CD4-positive, alpha-beta T cell (primary cell): Measurements from ENCODE around the gene DNAJC7. TPM values are rescaled to one million over a fixed set of nuclear protein-coding genes. Genes with fewer than 3 reads are reported as not detected.
A peak's percentile ranks its signal among the peaks of the same experiment; 100 is the strongest.

Source experiments
- ATAC-seq: fragments of 200-7000 bp; cut with Tn5 transposase; one replicate; pipeline ENCODE4 v1.10.0; 2022; ENCODE audit warnings: mild to moderate bottlenecking; ENCODE audit not compliant: poor library complexity
- CTCF ChIA-PET: fragments of 350-600 bp; sonication (Branson Sonifier 250); formaldehyde crosslinking; loops from one replicate; lab custom pipeline; 2021; ENCODE audit warnings: antibody characterized with exemption, inconsistent platforms; lab: Charles Lee
- POLR2A ChIA-PET: fragments of 350-600 bp; sonication (Branson Sonifier 250); formaldehyde crosslinking; loops from one replicate; lab custom pipeline; 2021; ENCODE audit warnings: antibody characterized with exemption, inconsistent platforms; lab: Charles Lee
- DNase-seq, 14 experiments: peaks; one replicate each; pipeline ENCODE4 v3.0.0-alpha.2; 2013 to 2020; ENCODE audit warnings: mixed read lengths in 2 of 14
- H3K27ac ChIP-seq, 2 donors: one replicate each; pipeline versions ENCODE4 v1.5.1 to v1.7.0; 2013; ENCODE audit warnings: low read length in 2 of 2, low read depth in 1 of 2, mild to moderate bottlenecking in 1 of 2
- H3K27me3 ChIP-seq, 2 experiments: 1 replicate in 1 of 2; 2 replicates in 1 of 2; pipeline versions ENCODE4 v1.6.1 to v1.7.0; 2013; ENCODE audit warnings: low read length in 2 of 2, control low read depth in 1 of 2, mild to moderate bottlenecking in 1 of 2, moderate library complexity in 1 of 2; ENCODE audit not compliant: insufficient read depth in 2 of 2, control insufficient read depth in 1 of 2
- H3K36me3 ChIP-seq: one replicate; pipeline ENCODE4 v1.6.1; 2013; ENCODE audit warnings: low read length, control low read depth; ENCODE audit not compliant: insufficient read depth
- H3K4me1 ChIP-seq: one replicate; pipeline ENCODE4 v1.6.1; 2013; ENCODE audit warnings: low read length, control low read depth; ENCODE audit not compliant: insufficient read depth
- H3K4me3 ChIP-seq: one replicate; pipeline ENCODE4 v1.5.1; 2013; ENCODE audit warnings: mild to moderate bottlenecking, low read length, moderate library complexity
- H3K9me3 ChIP-seq, 2 experiments: 1 replicate in 1 of 2; 2 replicates in 1 of 2; pipeline versions ENCODE4 v1.6.1 to v1.7.0; 2013; ENCODE audit warnings: low read length in 2 of 2, mild to moderate bottlenecking in 2 of 2, control low read depth in 1 of 2, moderate library complexity in 1 of 2; ENCODE audit not compliant: control insufficient read depth in 1 of 2, insufficient read depth in 1 of 2
- H3K27ac Mint-ChIP-seq: one replicate; pipeline ENCODE4 v1.8.0; 2020; ENCODE audit warnings: mixed read lengths
- H3K27me3 Mint-ChIP-seq: one replicate; pipeline ENCODE4 v1.8.0; 2021; ENCODE audit warnings: mixed read lengths
- H3K36me3 Mint-ChIP-seq: one replicate; pipeline ENCODE4 v1.8.0; 2021; ENCODE audit warnings: low read depth, mixed read lengths
- H3K4me1 Mint-ChIP-seq: one replicate; pipeline ENCODE4 v1.8.0; 2021; ENCODE audit warnings: low read depth, mixed read lengths
- H3K4me3 Mint-ChIP-seq: one replicate; pipeline ENCODE4 v1.8.0; 2020; ENCODE audit warnings: mild to moderate bottlenecking, mixed read lengths
- H3K9me3 Mint-ChIP-seq: one replicate; pipeline ENCODE4 v1.8.0; 2020; ENCODE audit warnings: mixed read lengths
- intact Hi-C, 2 experiments: fragments of 100-400 bp; cut with DNase I in 1 of 2; cut with micrococcal nuclease in 1 of 2; formaldehyde crosslinking; loops; one replicate each; pipeline versions ENCODE4 v1.15.1 to v1.9.0; 2023 to 2025; cut with DNase I, micrococcal nuclease
- polyA plus RNA-seq, 2 donors: library from polyadenylated mRNA; unstranded; fragments of 120-200 nt; gene quantifications; one replicate each; pipeline ENCODE4 v1.2.1, GENCODE V29; 2013
- total RNA-seq, 174 experiments: library from RNA in 2 of 174; stranded (reverse) in 2 of 174; gene quantifications; one replicate each; pipeline ENCODE4 v1.2.3 and lab custom pipeline; 2021 to 2026
- TF ChIP-seq, protein P1 (sequence below): fragments of 200-600 bp; IDR thresholded peaks from one replicate; pipeline ENCODE4 v1.8.0; 2022; ENCODE audit warnings: antibody characterized with exemption, mild to moderate bottlenecking

DNAJC7 gene, protein sequence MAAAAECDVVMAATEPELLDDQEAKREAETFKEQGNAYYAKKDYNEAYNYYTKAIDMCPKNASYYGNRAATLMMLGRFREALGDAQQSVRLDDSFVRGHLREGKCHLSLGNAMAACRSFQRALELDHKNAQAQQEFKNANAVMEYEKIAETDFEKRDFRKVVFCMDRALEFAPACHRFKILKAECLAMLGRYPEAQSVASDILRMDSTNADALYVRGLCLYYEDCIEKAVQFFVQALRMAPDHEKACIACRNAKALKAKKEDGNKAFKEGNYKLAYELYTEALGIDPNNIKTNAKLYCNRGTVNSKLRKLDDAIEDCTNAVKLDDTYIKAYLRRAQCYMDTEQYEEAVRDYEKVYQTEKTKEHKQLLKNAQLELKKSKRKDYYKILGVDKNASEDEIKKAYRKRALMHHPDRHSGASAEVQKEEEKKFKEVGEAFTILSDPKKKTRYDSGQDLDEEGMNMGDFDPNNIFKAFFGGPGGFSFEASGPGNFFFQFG
- total RNA-seq (100 to 1,000 TPM; 117 to 140 TPM), total RNA-seq (lab: John Stamatoyannopoulos, UW) (90.9 to 174 (median 117) reads per million in 172 experiments)
- polyA plus RNA-seq (2013, experiment 1 of 2), result 68.0 TPM
- 72.1 TPM for polyA plus RNA-seq (2013, experiment 2 of 2)

DNA sequence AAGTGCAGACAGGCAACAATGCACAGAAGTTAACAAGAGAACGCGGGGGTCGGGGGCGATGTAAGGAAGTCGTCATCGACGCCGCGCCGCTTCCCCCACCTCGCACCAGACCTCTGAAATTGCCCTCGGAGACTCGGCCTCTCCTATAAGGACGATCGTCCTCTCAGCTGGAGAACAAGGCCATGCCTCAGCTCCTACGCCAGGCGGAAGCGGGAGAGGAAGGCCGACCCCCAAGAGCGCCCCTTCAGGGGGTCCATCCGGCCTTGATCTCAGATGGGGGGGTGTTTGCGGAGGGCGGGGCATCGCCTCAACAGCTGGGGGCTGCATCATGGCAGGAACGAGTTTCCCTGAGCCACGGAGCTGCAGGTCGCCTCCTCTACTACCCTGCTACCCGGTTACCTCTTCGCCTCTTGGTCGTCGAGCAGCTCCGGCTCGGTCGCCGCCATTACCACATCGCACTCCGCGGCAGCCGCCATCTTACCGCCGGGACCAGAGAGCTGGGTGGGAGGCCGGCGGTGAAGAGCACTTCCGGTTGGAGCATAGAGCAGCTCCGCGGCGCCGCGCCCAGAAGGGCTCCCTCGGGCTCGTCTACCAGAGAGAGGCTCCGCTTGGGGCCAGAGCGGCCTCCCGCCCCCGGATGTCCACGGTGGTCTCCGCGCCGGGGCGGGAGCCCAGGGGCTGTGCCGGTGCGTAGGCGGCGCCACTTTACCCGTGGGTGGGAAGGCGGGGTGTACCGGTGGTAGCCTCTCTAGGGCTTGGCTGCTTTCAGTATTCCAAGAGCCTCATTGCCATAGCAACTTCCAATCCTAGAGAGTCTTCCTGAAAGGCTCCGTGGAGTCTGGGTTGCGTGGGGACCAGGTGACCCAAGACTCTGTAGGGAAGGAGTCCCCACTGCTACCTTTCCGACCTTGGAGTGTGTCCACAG is at the start of gene DNAJC7:
DNAJC7 (minus strand) TSS at position 499 of the 925 bp plus-strand sequence; CDS start at position 476, 23 bp downstream.
- Mint-ChIP-seq H3K4me3 (peak within 1 kb of the TSS; percentile 100), H3K4me1 (peaks cover 75% of the 10 kb centered on the region), H3K27me3 (no peaks in the 10 kb centered on the region), H3K36me3 (peaks cover 32% of the 10 kb centered on the region), H3K9me3 (no peaks in the 10 kb centered on the region), H3K27ac (peak within 1 kb of the TSS; percentile 98)
- peak; percentile 79 to 96 (median 86) for DNase-seq
- POLR2A ChIA-PET, result interaction anchor here (0.6 to 6.3 kb wide), 33 partner anchors 8 to 1371 kb away, joined by 3 to 81 read pairs (median 4); partner anchors contain the start of genes ACLY, C17orf113, CNP and DHX58
- peak within 1 kb of the TSS; percentile 93 to 94 for H3K27ac ChIP-seq
- peak; percentile 84 for ATAC-seq
- TF ChIP-seq, protein P1, sequence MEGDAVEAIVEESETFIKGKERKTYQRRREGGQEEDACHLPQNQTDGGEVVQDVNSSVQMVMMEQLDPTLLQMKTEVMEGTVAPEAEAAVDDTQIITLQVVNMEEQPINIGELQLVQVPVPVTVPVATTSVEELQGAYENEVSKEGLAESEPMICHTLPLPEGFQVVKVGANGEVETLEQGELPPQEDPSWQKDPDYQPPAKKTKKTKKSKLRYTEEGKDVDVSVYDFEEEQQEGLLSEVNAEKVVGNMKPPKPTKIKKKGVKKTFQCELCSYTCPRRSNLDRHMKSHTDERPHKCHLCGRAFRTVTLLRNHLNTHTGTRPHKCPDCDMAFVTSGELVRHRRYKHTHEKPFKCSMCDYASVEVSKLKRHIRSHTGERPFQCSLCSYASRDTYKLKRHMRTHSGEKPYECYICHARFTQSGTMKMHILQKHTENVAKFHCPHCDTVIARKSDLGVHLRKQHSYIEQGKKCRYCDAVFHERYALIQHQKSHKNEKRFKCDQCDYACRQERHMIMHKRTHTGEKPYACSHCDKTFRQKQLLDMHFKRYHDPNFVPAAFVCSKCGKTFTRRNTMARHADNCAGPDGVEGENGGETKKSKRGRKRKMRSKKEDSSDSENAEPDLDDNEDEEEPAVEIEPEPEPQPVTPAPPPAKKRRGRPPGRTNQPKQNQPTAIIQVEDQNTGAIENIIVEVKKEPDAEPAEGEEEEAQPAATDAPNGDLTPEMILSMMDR, result no peak
- H3K9me3 ChIP-seq, result no peaks in the 10 kb centered on the region
- no peaks in the 10 kb centered on the region for H3K27me3 ChIP-seq
- intact Hi-C loops, result loop anchor here (1.0 to 5.0 kb wide), 6 partner anchors 50 to 1200 kb away; partner anchors contain the start of genes CNP (in 2 of the 2), ACLY (in 1 of the 2) and ODAD4 (in 1 of the 2)
- peaks cover 7% of the 10 kb centered on the region for H3K36me3 ChIP-seq
- CTCF ChIA-PET, result interaction anchor here (0.5 to 1.3 kb wide), 9 partner anchors 10 to 807 kb away, joined by 3 to 4 read pairs (median 3); partner anchors contain the start of genes BECN1 and ODAD4
- H3K4me3 ChIP-seq, result peak within 1 kb of the TSS; percentile 100
- H3K4me1 ChIP-seq, result peaks cover 78% of the 10 kb centered on the region

GRCh38 chr17:42065201-42065600 is 48.0 kb upstream of the DNAJC7 start:
- Mint-ChIP-seq H3K9me3 (no peaks in the 10 kb centered on the region), H3K4me3 (no peak overlapping the region), H3K27ac (peak overlapping the region; percentile 60), H3K27me3 (peaks cover 11% of the 10 kb centered on the region), H3K36me3 (no peaks in the 10 kb centered on the region), H3K4me1 (peaks cover 26% of the 10 kb centered on the region)
- no peaks in the 10 kb centered on the region for H3K9me3 ChIP-seq
- no peak overlapping the region for H3K4me3 ChIP-seq
- ChIA-PET CTCF (interaction anchor here (1.3 kb wide), 1 partner anchor 36 kb away, joined by 4 read pairs; no protein-coding TSS in a partner anchor), POLR2A (interaction anchor here (0.8 to 1.1 kb wide), 3 partner anchors 45 to 429 kb away, joined by 3 read pairs; partner anchors contain the start of genes DNAJC7 and NKIRAS2)
- peaks cover 16% of the 10 kb centered on the region for H3K4me1 ChIP-seq
- TF ChIP-seq, protein P1, result no peak
- DNase-seq, result peak in 1 of 14 experiments; percentile 43
- no peaks in the 10 kb centered on the region for H3K36me3 ChIP-seq
- no peaks in the 10 kb centered on the region for H3K27me3 ChIP-seq
- no peak overlapping the region for H3K27ac ChIP-seq
- intact Hi-C loops, result no loop called here
- peak; percentile 33 for ATAC-seq
